GM12875 (cell line): ENCODE data around the gene TMEM131L.

Source experiments
- H3K4me3 ChIP-seq: one replicate; pipeline ENCODE4 v1.5.1; 2011; ENCODE audit warnings: low read depth, low read length, control low read depth
- CTCF ChIP-seq: IDR thresholded peaks from 2 replicates; pipeline ENCODE4 v1.5.1; 2011; ENCODE audit warnings: low read depth, mild to moderate bottlenecking, control low read depth, inconsistent platforms, low read length, moderate library complexity, borderline replicate concordance; ENCODE audit not compliant: insufficient read depth

Gene TMEM131L

GRCh38 chr4:153434190-153434589 lies 32.0 kb upstream of the TMEM131L start:
- TF ChIP-seq CTCF: no peak
- peak overlapping the region; percentile 44 for H3K4me3 ChIP-seq

GRCh38 chr4:153438916-153439756 lies 27.0 kb upstream of the TMEM131L start:
- no peak for TF ChIP-seq CTCF
- no peak overlapping the region for H3K4me3 ChIP-seq

GRCh38 chr4:153439831-153440230 lies 26.3 kb upstream of the TMEM131L start:
- no peak for TF ChIP-seq CTCF
- H3K4me3 ChIP-seq: no peak overlapping the region

GRCh38 chr4:153440475-153440874 lies 25.7 kb upstream of the TMEM131L start:
- H3K4me3 ChIP-seq: peak overlapping the region; percentile 10
- no peak for TF ChIP-seq CTCF

- H3K4me3 ChIP-seq: no peak overlapping the region
- no peak for TF ChIP-seq CTCF
Observed at GRCh38 chr4:153447175-153447905, 18.8 kb upstream of the TMEM131L start.

GRCh38 chr4:153448003-153448731 lies 18.0 kb upstream of the TMEM131L start:
- no peak for TF ChIP-seq CTCF
- no peak overlapping the region for H3K4me3 ChIP-seq
